Measurements from ENCODE around the gene ZNF574.
"Not testable (repeated sequence)": the region's sequence is repeated elsewhere in the genome, so short reads cannot be mapped to it uniquely, and the experiment has no call there.

The ZNF574 gene

DNA sequence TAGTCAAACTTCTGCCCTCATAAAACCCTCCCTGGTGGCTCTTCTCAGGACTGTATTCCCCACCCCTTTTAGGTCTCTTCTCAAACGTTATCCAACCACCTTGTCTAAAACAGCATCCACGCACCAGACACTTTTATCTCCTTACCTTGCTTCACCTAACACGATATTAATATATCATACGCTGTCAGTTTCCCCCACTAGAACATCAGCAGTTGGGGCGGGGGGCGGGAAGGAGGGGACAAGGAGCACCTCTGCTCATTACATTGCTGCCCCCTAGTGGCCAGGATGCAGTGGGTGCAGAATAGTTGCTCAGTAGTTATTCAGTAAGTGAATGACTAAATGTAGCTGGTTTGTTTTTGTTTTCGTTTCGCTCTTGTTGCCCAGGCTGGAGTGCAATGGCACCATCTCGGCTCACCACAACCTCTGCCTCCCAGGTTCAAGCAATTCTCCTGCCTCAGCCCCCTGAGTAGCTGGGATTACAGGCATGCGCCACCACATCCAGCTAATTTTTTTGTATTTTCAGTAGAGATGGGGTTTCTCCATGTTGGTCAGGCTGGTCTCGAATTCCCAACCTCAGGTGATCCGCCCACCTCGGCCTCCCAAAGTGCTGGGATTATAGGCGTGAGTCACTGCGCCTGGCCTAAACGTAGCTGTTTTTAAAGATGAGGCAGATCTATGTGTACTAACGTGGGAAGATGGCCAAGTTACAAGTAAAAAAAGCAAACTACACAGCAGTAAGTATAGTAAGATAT is 41.1 kb upstream of the ZNF574 start:
- TF ChIP-seq, protein P1, sequence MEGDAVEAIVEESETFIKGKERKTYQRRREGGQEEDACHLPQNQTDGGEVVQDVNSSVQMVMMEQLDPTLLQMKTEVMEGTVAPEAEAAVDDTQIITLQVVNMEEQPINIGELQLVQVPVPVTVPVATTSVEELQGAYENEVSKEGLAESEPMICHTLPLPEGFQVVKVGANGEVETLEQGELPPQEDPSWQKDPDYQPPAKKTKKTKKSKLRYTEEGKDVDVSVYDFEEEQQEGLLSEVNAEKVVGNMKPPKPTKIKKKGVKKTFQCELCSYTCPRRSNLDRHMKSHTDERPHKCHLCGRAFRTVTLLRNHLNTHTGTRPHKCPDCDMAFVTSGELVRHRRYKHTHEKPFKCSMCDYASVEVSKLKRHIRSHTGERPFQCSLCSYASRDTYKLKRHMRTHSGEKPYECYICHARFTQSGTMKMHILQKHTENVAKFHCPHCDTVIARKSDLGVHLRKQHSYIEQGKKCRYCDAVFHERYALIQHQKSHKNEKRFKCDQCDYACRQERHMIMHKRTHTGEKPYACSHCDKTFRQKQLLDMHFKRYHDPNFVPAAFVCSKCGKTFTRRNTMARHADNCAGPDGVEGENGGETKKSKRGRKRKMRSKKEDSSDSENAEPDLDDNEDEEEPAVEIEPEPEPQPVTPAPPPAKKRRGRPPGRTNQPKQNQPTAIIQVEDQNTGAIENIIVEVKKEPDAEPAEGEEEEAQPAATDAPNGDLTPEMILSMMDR (IDR thresholded peaks at IDR 0.05; ENCODE audit: low read depth, low read length, missing control alignments), result peak; percentile 86
- in situ Hi-C loops (cut with HindIII; ENCODE audit: low sequenced_read_pairs); H3K4me3 ChIP-seq (ENCODE audit: low read depth, low read length): not testable (repeated sequence)
- peak; percentile 23 for DNase-seq (ENCODE audit: low read depth)

DNA sequence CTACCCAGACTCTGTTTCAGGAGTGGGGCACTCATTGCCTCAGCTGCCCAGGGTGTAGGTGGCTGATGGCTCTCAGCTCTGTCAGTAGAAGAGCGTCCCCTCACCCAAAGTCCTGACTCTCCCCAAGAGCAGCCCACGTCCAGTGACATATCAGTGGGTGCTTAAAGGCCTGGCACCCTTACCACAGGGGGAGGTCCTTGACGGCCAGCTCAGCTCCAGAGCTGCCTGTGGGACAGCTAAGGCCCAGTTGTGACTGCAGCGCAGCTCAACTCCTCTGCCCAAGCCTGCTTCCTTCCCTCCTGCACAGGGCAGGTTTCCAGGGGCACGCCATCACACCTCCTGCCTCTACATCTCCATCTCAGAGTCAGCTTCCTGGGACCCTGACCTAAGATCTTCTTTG is 38.3 kb upstream of the ZNF574 start:
- TF ChIP-seq, protein P1 (IDR thresholded peaks at IDR 0.05; ENCODE audit: low read depth, low read length, missing control alignments), result no peak
- no peak overlapping the region for H3K4me3 ChIP-seq (ENCODE audit: low read depth, low read length)
- no peak for DNase-seq (ENCODE audit: low read depth)
- in situ Hi-C loops (cut with HindIII; ENCODE audit: low sequenced_read_pairs), result no loop called here

DNA sequence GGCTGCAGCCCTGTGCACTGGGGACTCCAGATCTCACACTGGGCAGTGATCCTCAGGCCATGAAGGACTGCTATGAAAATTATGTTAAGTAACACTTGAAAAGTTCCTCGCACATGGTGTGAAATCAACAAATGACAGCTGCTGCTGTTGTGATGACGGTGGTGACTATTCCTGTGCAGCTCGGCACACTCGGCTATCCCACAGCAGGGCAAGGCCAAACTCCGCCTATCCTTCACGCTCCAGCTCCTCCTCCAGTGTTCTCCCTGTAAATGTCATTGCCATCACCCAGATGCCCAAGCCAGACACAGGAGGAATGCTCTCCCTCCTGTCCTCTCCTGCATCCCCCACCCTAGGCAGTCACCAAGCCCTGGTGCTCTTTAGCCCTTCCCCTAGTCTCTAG is 37.3 kb upstream of the ZNF574 start:
- H3K4me3 ChIP-seq (ENCODE audit: low read depth, low read length), result no peak overlapping the region
- in situ Hi-C loops (cut with HindIII; ENCODE audit: low sequenced_read_pairs), result no loop called here
- DNase-seq (ENCODE audit: low read depth), result no peak
- TF ChIP-seq, protein P1 (IDR thresholded peaks at IDR 0.05; ENCODE audit: low read depth, low read length, missing control alignments), result no peak

DNA sequence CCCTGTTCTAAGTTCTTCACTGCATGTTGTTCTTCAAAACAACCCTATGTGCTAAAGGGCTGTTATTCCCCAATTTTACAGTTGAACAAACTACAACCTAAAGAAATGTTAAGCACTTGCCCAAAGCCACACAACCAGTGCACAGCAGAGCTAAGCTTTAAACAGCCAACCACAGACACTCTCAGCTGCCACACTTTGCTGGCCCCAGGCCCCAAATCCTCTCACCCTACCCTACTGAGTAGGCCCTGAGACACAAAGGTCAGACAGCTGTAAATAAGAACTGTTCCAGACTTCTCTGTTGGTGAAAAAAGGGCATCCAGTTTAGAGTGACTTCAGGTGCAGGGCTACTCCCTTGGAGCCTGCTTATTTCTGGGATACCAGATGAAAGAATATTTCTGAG is 35.9 kb upstream of the ZNF574 start:
- no peak for DNase-seq (ENCODE audit: low read depth)
- TF ChIP-seq, protein P1 (IDR thresholded peaks at IDR 0.05; ENCODE audit: low read depth, low read length, missing control alignments), result no peak
- in situ Hi-C loops (cut with HindIII; ENCODE audit: low sequenced_read_pairs), result no loop called here
- no peak overlapping the region for H3K4me3 ChIP-seq (ENCODE audit: low read depth, low read length)

DNA sequence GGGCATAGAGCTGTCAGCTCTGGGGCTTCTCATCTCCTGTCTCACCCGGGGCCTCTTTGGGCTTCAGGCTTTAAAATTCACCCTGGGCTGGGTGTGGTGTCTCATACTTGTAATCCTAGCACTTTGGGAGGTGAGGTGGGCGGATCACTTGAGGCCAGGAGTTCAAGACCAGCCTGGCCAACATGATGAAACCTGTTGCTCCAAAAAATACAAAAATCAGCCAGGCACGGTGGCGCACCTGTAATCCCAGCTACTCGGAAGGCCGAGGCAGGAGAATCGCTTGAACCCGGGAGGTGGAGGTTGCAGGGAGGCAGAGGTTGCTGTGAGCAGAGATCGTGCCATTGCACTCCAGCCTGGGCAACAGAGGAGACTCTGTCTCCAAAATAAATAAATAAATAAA is 35.5 kb upstream of the ZNF574 start:
- DNase-seq (ENCODE audit: low read depth); H3K4me3 ChIP-seq (ENCODE audit: low read depth, low read length); in situ Hi-C loops (cut with HindIII; ENCODE audit: low sequenced_read_pairs): not testable (repeated sequence)

DNA sequence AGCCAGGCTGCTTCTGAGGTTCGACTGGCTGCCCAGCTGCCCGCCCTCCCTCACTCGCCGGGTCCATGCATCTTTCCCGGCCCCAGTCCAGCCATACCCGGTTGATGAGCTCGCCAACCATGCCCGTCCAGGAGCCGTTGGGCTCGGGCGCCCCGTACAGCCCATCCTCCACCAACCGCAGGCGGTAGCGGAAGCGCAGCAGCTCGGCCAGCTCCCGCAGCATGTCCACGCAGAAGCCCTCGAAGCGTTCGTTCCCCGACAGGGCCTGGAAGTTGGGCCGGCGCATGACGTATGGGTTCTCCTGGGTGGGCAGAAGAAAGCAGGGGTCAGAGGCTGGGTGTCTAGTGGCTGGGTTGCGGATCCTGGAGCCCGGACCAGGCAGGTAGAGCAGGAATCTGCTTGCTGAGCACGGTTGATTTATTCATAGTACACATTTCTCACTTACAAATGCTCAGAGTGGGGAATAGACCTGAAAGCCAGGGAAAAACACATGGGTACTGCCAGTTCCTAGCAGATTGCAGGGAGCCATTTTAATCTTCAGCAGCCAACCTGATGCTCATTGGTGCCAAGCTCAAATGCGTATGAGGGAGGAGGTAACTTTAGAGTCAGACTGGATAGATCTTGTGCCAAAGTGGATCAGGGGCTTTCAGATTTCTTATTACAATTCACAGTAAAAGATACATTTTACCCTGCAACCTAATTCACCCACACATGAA is 33.4 kb upstream of the ZNF574 start:
- no peak overlapping the region for H3K4me3 ChIP-seq (ENCODE audit: low read depth, low read length)
- TF ChIP-seq, protein P1 (IDR thresholded peaks at IDR 0.05; ENCODE audit: low read depth, low read length, missing control alignments), result no peak
- in situ Hi-C loops (cut with HindIII; ENCODE audit: low sequenced_read_pairs), result no loop called here
- no peak for DNase-seq (ENCODE audit: low read depth)

DNA sequence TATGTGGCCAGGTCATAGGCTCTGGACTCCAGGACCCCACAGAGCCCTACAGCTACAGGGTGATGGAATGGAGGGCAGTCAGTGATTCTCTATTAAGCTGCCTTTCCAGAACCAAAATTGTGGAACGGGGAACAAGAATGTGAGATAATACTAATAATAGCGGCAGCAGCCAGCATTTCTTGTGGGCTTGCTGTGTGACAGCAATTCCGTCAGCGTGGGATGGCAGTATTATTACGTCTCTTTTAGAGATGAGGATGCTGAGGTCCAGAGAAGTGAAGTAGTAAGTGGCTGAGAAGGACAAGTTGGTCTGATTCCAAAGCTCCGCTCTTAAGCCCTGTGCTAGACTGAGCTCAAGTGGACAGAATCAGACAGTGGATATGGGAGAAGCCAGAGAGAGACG is 30.4 kb upstream of the ZNF574 start:
- DNase-seq (ENCODE audit: low read depth), result no peak
- TF ChIP-seq, protein P1 (IDR thresholded peaks at IDR 0.05; ENCODE audit: low read depth, low read length, missing control alignments), result no peak
- in situ Hi-C loops (cut with HindIII; ENCODE audit: low sequenced_read_pairs), result no loop called here
- no peak overlapping the region for H3K4me3 ChIP-seq (ENCODE audit: low read depth, low read length)

Measured in astrocyte of the cerebellum (primary cell).